Breast epithelium (tissue), 3 donors: ENCODE data around the gene XPO5.

Experiments used
- CTCF ChIP-seq, 3 donors: fragments of 450-650 bp; IDR thresholded peaks; one replicate each; pipeline ENCODE4 v1.5.1; 2016 to 2017; ENCODE audit warnings: antibody characterized with exemption in 3 of 3, mild to moderate bottlenecking in 3 of 3, moderate library complexity in 3 of 3
- POLR2A ChIP-seq: fragments of 450-650 bp; IDR thresholded peaks from one replicate; pipeline ENCODE4 v1.6.1; 2016; ENCODE audit warnings: antibody characterized with exemption, mild to moderate bottlenecking, moderate library complexity
- POLR2AphosphoS5 ChIP-seq, 3 donors: sonication (generic); formaldehyde crosslinking; IDR thresholded peaks; one replicate each; pipeline ENCODE4 v1.6.1; 2017; ENCODE audit warnings: antibody characterized with exemption in 3 of 3

GRCh38 chr6:43522547-43523261, 53.1 kb downstream of the XPO5 start:
- TF ChIP-seq POLR2A (no peak), CTCF (IDR thresholded peaks at IDR 0.05) (no peak), POLR2AphosphoS5 (IDR thresholded peaks at IDR 0.05) (no peak)
